HCT116 (cell line): Measurements from ENCODE around the gene ESR2. TPM values are rescaled to one million over a fixed set of nuclear protein-coding genes. Genes with fewer than 3 reads are reported as not detected.

Source experiments
- ATAC-seq: fragments of 200-7000 bp; cut with Tn5 transposase; 2 replicates; pipeline ENCODE4 v1.9.1; 2020; ENCODE audit warnings: mild to moderate bottlenecking, moderate library complexity
- BruUV-seq: library from RNA; stranded (reverse); fragments of 400-500 nt; replicated peaks from 2 replicates; lab custom pipeline; 2021; lab: Mats Ljungman, UMichigan
- CTCF ChIA-PET: fragments of 300-600 bp; sonication (Branson Sonifier 250); formaldehyde crosslinking; loops from one replicate; lab custom pipeline; 2021; ENCODE audit warnings: antibody characterized with exemption; lab: Charles Lee
- POLR2A ChIA-PET: fragments of 300-600, 350-600 bp; sonication (Branson Sonifier 250); formaldehyde crosslinking; loops from one replicate; lab custom pipeline; 2021; ENCODE audit warnings: antibody characterized with exemption; lab: Charles Lee
- RAD21 ChIA-PET, 2 experiments: fragments of 300-600 bp; sonication (Branson Sonifier 250); formaldehyde crosslinking; loops; one replicate each; lab custom pipeline; 2023; ENCODE audit warnings: low total read pairs in 2 of 2; ENCODE audit not compliant: uncharacterized antibody in 2 of 2, unreplicated experiment in 2 of 2, low non-redundant PET in 1 of 2; lab: Charles Lee
- DNase-seq: peaks from one replicate; pipeline ENCODE4 v3.0.0-alpha.2; 2010; ENCODE audit warnings: low read depth, low spot score
- H2AFZ ChIP-seq: fragments of 200-600 bp; shearing (Covaris generic), sonication (generic); 2 replicates; pipeline ENCODE4 v1.6.1; 2017; ENCODE audit warnings: low read depth, mixed run types, mixed read lengths, antibody characterized with exemption, low read length; ENCODE audit not compliant: poor library complexity, severe bottlenecking
- H3K27ac ChIP-seq: 2 replicates; pipeline ENCODE4 v1.5.1; 2012; ENCODE audit warnings: low read depth, low read length
- H3K27me3 ChIP-seq: fragments of 200-600 bp; sonication (generic); 2 replicates; pipeline ENCODE4 v1.6.1; 2016; ENCODE audit warnings: mixed run types, low read length, mixed read lengths; ENCODE audit not compliant: insufficient read depth
- H3K36me3 ChIP-seq, 2 experiments: fragments of 200-500 bp in 1 of 2; fragments of 200-600 bp in 1 of 2; sonication (Bioruptor generic) in 1 of 2; sonication (generic) in 1 of 2; 2 replicates each; pipeline versions ENCODE4 v1.5.1 to v1.6.1; 2014 to 2016; ENCODE audit warnings: low read length in 2 of 2, inconsistent platforms in 1 of 2, mixed read lengths in 1 of 2, mixed run types in 1 of 2; ENCODE audit not compliant: insufficient read depth in 2 of 2, control insufficient read depth in 1 of 2
- H3K4me1 ChIP-seq, 2 experiments: fragments of 200-600 bp in 1 of 2; sonication (generic) in 1 of 2; 2 replicates each; pipeline versions ENCODE4 v1.5.1 to v1.6.1; 2012 to 2017; ENCODE audit warnings: low read length in 2 of 2, inconsistent platforms in 1 of 2, mild to moderate bottlenecking in 1 of 2, mixed read lengths in 1 of 2, mixed run types in 1 of 2, moderate library complexity in 1 of 2; ENCODE audit not compliant: insufficient read depth in 2 of 2, control insufficient read depth in 1 of 2
- H3K4me2 ChIP-seq: fragments of 200-600 bp; sonication (generic); 2 replicates; pipeline ENCODE4 v1.6.1; 2017; ENCODE audit warnings: mixed run types, low read length, mixed read lengths
- H3K4me3 ChIP-seq, 2 experiments: fragments of 200-600 bp in 1 of 2; sonication (generic) in 1 of 2; replicated peaks in 1 of 2; 2 replicates each; pipeline ENCODE4 v1.5.1; 2011 to 2016; ENCODE audit warnings: low read length in 2 of 2, control low read depth in 1 of 2, low read depth in 1 of 2, mild to moderate bottlenecking in 1 of 2, mixed read lengths in 1 of 2, mixed run types in 1 of 2
- H3K79me2 ChIP-seq: fragments of 200-600 bp; sonication (generic); 2 replicates; pipeline ENCODE4 v1.6.1; 2017; ENCODE audit warnings: mild to moderate bottlenecking, mixed run types, low read length, moderate library complexity, mixed read lengths; ENCODE audit not compliant: insufficient read depth
- H3K9ac ChIP-seq: fragments of 200-600 bp; sonication (generic); 2 replicates; pipeline ENCODE4 v1.6.1; 2016; ENCODE audit warnings: low read length, mixed read lengths
- H3K9me2 ChIP-seq: fragments of 200-600 bp; sonication (generic), shearing (Covaris generic); 2 replicates; pipeline ENCODE4 v1.6.1; 2017; ENCODE audit warnings: mixed run types, mild to moderate bottlenecking, moderate library complexity; ENCODE audit not compliant: insufficient read depth
- H3K9me3 ChIP-seq, 2 experiments: fragments of 200-500 bp in 1 of 2; fragments of 200-600 bp in 1 of 2; sonication (Bioruptor generic) in 1 of 2; sonication (generic) in 1 of 2; 2 replicates each; pipeline ENCODE4 v1.6.1; 2014 to 2017; ENCODE audit warnings: low read length in 2 of 2, mixed read lengths in 2 of 2, inconsistent platforms in 1 of 2, low read depth in 1 of 2, mild to moderate bottlenecking in 1 of 2, mixed run types in 1 of 2, moderate library complexity in 1 of 2; ENCODE audit not compliant: control insufficient read depth in 1 of 2, insufficient read depth in 1 of 2
- H4K20me1 ChIP-seq: fragments of 200-600 bp; sonication (generic), shearing (Covaris generic); 2 replicates; pipeline ENCODE4 v1.6.1; 2017; ENCODE audit warnings: mixed run types, mild to moderate bottlenecking, moderate library complexity; ENCODE audit not compliant: insufficient read depth
- CBX3 ChIP-seq: IDR thresholded peaks from 2 replicates; pipeline ENCODE4 v1.6.1; 2012; ENCODE audit warnings: low read depth
- CEBPB ChIP-seq: IDR thresholded peaks from 2 replicates; pipeline ENCODE4 v1.6.1; 2012; ENCODE audit warnings: low read depth
- EGR1 ChIP-seq: IDR thresholded peaks from 2 replicates; pipeline ENCODE4 v1.6.1; 2012; ENCODE audit warnings: low read depth
- EZH2 ChIP-seq: fragments of 200-600 bp; sonication (generic); IDR thresholded peaks from 2 replicates; pipeline ENCODE4 v1.6.1; 2017; ENCODE audit warnings: antibody characterized with exemption, mixed run types
- FOSL1 ChIP-seq: IDR thresholded peaks from 2 replicates; pipeline ENCODE4 v1.6.1; 2012; ENCODE audit warnings: low read depth
- JUND ChIP-seq: IDR thresholded peaks from 2 replicates; pipeline ENCODE4 v1.6.1; 2012
- POLR2A ChIP-seq: IDR thresholded peaks from 2 replicates; pipeline ENCODE4 v1.7.0; 2011; ENCODE audit warnings: borderline replicate concordance; ENCODE audit not compliant: insufficient read depth, insufficient read length; ENCODE audit errors: extremely low read depth
- POLR2AphosphoS5 ChIP-seq: IDR thresholded peaks from 2 replicates; pipeline ENCODE4 v1.6.1; 2011; ENCODE audit warnings: mild to moderate bottlenecking, low read depth, low read length, moderate library complexity
- RAD21 ChIP-seq: IDR thresholded peaks from 2 replicates; pipeline ENCODE4 v1.6.1; 2012; ENCODE audit warnings: low read depth, mild to moderate bottlenecking
- SIN3A ChIP-seq: IDR thresholded peaks from 2 replicates; pipeline ENCODE4 v1.6.1; 2012; ENCODE audit warnings: low read depth
- SP1 ChIP-seq: IDR thresholded peaks from 2 replicates; pipeline ENCODE4 v1.6.1; 2012; ENCODE audit warnings: low read depth
- SRF ChIP-seq: IDR thresholded peaks from 2 replicates; pipeline ENCODE4 v1.6.1; 2012; ENCODE audit warnings: low read depth
- TCF7L2 ChIP-seq: IDR thresholded peaks from 2 replicates; pipeline ENCODE4 v1.7.0; 2011; ENCODE audit warnings: borderline replicate concordance, inconsistent platforms; ENCODE audit not compliant: insufficient read depth, insufficient read length; ENCODE audit errors: extremely low read depth
- YY1 ChIP-seq: IDR thresholded peaks from 2 replicates; pipeline ENCODE4 v1.6.1; 2011; ENCODE audit warnings: low read length, low read depth, moderate library complexity, mild to moderate bottlenecking; ENCODE audit not compliant: insufficient replicate concordance; ENCODE audit errors: extremely low read depth
- ZFX ChIP-seq: fragments of 450-650 bp; IDR thresholded peaks from 2 replicates; pipeline ENCODE4 v1.6.1; 2017
- ZNF274 ChIP-seq: fragments of 200-500 bp; sonication (Bioruptor generic); IDR thresholded peaks from 2 replicates; pipeline ENCODE4 v1.6.1; 2014; ENCODE audit warnings: mild to moderate bottlenecking, low read depth, low read length, inconsistent platforms
- intact Hi-C: fragments of 100-400 bp; cut with micrococcal nuclease; formaldehyde crosslinking; loops from 2 replicates; pipeline ENCODE4 v1.10.0; 2022
- total RNA-seq: library from RNA; stranded (reverse); gene quantifications from one replicate; pipeline ENCODE4 v1.2.1, GENCODE V29; 2021; ENCODE audit not compliant: unreplicated experiment
- TF ChIP-seq, protein P1 (sequence below): IDR thresholded peaks from 2 replicates; pipeline ENCODE4 v1.6.1; 2011; ENCODE audit warnings: mild to moderate bottlenecking, low read length, moderate library complexity; ENCODE audit not compliant: insufficient replicate concordance; ENCODE audit errors: extremely low read depth
- TF ChIP-seq, protein P2 (sequence below): IDR thresholded peaks from 2 replicates; pipeline ENCODE4 v1.6.1; 2012; ENCODE audit warnings: low read depth
- TF ChIP-seq, protein P3 (sequence below), 3 experiments: fragments of 200-600 bp in 1 of 3; sonication (generic) in 1 of 3; IDR thresholded peaks in 2 of 3; conservative IDR thresholded peaks in 1 of 3; 2 replicates each; pipeline ENCODE4 v1.5.1; 2012 to 2017; ENCODE audit warnings: low read depth in 2 of 3, low read length in 2 of 3, antibody characterized with exemption in 1 of 3, borderline replicate concordance in 1 of 3, control low read depth in 1 of 3, mild to moderate bottlenecking in 1 of 3, mixed read lengths in 1 of 3, mixed run types in 1 of 3, moderate library complexity in 1 of 3; ENCODE audit not compliant: insufficient read depth in 1 of 3
- TF ChIP-seq, protein P4 (sequence below): IDR thresholded peaks from 2 replicates; pipeline ENCODE4 v1.6.1; 2012

The ESR2 gene
- total RNA-seq, 1 experiment from 2014 or later: 0.32 TPM

- Histone ChIP-seq H3K4me1 (peaks cover 0 to 8% of the 10 kb centered on the region in 2 experiments; a peak in 1 of 4 replicates), H3K9ac (no peak overlapping the region), H3K27me3 (no peaks in the 10 kb centered on the region), H3K9me2 (no peaks in the 10 kb centered on the region), H3K4me3 (no peak overlapping the region), H3K9me3 (no peaks in the 10 kb centered on the region), H3K4me2 (no peak overlapping the region), H3K27ac (no peak overlapping the region), H4K20me1 (no peaks in the 10 kb centered on the region)
- DNase-seq: no peak
- ChIA-PET CTCF (no interaction called here), POLR2A (no interaction called here)
- ATAC-seq: no peak
- TF ChIP-seq RAD21 (no peak), ZNF274 (no peak), FOSL1 (no peak), SIN3A (no peak), TCF7L2 (no peak), CBX3 (no peak), SRF (no peak), POLR2A (no peak), SP1 (no peak), POLR2AphosphoS5 (no peak), JUND (no peak), CEBPB (no peak), EZH2 (no peak), YY1 (no peak), ZFX (no peak), EGR1 (no peak)
- TF ChIP-seq, protein P1, sequence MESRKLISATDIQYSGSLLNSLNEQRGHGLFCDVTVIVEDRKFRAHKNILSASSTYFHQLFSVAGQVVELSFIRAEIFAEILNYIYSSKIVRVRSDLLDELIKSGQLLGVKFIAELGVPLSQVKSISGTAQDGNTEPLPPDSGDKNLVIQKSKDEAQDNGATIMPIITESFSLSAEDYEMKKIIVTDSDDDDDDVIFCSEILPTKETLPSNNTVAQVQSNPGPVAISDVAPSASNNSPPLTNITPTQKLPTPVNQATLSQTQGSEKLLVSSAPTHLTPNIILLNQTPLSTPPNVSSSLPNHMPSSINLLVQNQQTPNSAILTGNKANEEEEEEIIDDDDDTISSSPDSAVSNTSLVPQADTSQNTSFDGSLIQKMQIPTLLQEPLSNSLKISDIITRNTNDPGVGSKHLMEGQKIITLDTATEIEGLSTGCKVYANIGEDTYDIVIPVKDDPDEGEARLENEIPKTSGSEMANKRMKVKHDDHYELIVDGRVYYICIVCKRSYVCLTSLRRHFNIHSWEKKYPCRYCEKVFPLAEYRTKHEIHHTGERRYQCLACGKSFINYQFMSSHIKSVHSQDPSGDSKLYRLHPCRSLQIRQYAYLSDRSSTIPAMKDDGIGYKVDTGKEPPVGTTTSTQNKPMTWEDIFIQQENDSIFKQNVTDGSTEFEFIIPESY: no peak
- TF ChIP-seq, protein P2, sequence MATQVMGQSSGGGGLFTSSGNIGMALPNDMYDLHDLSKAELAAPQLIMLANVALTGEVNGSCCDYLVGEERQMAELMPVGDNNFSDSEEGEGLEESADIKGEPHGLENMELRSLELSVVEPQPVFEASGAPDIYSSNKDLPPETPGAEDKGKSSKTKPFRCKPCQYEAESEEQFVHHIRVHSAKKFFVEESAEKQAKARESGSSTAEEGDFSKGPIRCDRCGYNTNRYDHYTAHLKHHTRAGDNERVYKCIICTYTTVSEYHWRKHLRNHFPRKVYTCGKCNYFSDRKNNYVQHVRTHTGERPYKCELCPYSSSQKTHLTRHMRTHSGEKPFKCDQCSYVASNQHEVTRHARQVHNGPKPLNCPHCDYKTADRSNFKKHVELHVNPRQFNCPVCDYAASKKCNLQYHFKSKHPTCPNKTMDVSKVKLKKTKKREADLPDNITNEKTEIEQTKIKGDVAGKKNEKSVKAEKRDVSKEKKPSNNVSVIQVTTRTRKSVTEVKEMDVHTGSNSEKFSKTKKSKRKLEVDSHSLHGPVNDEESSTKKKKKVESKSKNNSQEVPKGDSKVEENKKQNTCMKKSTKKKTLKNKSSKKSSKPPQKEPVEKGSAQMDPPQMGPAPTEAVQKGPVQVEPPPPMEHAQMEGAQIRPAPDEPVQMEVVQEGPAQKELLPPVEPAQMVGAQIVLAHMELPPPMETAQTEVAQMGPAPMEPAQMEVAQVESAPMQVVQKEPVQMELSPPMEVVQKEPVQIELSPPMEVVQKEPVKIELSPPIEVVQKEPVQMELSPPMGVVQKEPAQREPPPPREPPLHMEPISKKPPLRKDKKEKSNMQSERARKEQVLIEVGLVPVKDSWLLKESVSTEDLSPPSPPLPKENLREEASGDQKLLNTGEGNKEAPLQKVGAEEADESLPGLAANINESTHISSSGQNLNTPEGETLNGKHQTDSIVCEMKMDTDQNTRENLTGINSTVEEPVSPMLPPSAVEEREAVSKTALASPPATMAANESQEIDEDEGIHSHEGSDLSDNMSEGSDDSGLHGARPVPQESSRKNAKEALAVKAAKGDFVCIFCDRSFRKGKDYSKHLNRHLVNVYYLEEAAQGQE: no peak
- TF ChIP-seq, protein P3, sequence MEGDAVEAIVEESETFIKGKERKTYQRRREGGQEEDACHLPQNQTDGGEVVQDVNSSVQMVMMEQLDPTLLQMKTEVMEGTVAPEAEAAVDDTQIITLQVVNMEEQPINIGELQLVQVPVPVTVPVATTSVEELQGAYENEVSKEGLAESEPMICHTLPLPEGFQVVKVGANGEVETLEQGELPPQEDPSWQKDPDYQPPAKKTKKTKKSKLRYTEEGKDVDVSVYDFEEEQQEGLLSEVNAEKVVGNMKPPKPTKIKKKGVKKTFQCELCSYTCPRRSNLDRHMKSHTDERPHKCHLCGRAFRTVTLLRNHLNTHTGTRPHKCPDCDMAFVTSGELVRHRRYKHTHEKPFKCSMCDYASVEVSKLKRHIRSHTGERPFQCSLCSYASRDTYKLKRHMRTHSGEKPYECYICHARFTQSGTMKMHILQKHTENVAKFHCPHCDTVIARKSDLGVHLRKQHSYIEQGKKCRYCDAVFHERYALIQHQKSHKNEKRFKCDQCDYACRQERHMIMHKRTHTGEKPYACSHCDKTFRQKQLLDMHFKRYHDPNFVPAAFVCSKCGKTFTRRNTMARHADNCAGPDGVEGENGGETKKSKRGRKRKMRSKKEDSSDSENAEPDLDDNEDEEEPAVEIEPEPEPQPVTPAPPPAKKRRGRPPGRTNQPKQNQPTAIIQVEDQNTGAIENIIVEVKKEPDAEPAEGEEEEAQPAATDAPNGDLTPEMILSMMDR (IDR thresholded peaks at IDR 0.05 in 2 of 3, conservative IDR thresholded peaks at IDR 0.05 in 1 of 3; ENCODE audit: borderline replicate concordance in 1 of 3, insufficient read depth in 1 of 3, low read depth in 2 of 3, low read length in 2 of 3): no peak
- TF ChIP-seq, protein P4, sequence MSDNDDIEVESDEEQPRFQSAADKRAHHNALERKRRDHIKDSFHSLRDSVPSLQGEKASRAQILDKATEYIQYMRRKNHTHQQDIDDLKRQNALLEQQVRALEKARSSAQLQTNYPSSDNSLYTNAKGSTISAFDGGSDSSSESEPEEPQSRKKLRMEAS: no peak
- TF ChIP-seq, all 23 proteins: peak for 0
- H2AFZ ChIP-seq: no peak overlapping the region
- no TSS peak for BruUV-seq
- intact Hi-C loops: no loop called here
- H3K79me2 ChIP-seq: no peaks in the 10 kb centered on the region
- no peaks in the 10 kb centered on the region for H3K36me3 ChIP-seq
- RAD21 ChIA-PET: no interaction called here
These were observed 102.4 kb downstream of the ESR2 start for GRCh38 chr14:64191756-64192155.
